GM19043 (cell line): ENCODE measurements around the gene COG5.

Experiments
- ATAC-seq: cut with Tn5 transposase; IDR thresholded peaks from one replicate; pipeline ENCODE4 v1.9.1; 2021; ENCODE audit warnings: low read depth; ENCODE audit not compliant: unreplicated experiment

COG5 gene

DNA sequence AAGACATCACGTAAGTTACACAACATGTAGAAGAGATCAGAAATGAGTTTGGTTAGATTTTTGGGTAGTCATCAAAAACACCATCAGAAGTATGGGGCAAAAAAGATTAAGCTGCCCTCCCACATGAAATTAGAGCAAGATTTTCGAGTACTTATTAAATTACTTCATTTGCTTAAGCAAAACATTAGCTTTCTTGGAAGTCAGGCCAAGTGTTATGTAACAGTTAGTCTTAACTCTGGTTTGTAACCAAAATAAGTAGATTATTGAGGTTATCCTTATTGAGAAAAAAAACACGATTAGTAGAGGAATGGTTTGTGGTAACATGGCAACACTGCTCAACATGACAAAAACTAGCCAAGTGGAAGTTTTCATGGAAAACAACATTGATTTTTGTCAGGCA lies 357.0 kb downstream of the COG5 start:
- no peak for ATAC-seq

DNA sequence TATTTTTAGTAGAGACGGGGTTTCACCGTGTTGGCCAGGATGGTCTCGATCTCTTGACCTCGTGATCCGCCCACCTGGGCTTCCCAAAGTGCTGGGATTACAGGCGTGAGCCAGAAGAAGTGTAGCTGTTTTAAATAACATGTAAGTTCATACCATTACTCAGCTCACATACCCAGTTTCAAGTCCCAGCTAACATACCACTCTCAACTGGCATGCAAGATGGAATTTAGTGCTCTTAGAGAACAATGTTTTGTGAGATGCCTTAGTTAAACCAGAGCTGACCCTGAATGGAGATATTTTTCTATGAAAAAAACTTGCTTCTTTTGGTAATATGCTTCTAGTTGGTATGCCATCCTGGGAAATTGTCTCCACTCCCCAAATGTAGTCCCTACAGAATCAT lies 357.6 kb downstream of the COG5 start:
- no peak for ATAC-seq

DNA sequence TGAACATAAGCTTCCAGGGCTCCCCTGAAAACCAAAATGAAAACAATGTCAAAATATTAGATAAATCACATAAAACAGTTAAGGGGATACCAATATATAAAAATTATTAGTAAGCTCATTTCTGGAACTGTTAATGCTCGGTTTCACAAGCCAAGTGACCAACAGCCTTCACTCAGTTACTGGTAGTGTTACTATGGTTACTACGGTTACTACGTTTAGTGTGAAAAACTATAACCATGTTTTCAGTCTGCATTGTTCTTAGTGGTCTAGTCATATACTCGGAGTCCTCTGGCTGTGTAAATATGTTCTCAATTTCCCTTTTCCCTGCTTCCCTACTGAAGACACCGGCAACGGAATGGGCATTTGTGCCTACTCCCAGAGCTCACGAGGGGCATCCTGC lies 360.1 kb downstream of the COG5 start:
- no peak for ATAC-seq

DNA sequence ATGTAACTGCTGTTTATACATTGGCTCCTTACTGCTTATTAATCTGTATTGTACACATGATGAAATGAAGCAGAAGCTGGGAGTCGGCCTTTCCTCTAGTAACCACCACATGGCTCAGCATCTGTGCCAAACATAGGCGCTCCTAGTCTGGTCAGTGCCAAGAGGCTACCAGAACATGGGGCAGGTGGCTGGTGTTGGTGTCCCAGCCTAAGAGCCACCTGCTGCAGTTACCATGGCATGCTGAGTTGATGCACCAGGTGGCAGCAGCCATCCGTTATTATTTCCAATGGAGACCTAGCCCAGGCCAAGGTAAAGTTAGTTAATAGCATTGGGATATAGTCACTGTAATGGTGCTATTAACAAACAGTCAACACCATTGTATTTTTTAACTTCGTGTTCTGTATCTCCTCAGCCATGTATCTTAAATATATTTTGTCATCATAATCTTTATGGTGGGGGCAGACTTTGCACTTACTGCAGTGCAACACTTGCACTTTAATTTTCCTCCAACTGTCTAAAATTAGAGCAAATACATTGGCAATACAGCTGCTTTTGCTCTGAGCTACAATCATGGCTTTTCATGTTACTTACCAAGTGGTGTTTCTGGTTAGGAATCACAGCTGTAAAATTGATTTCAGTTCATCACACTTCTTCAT lies 361.8 kb downstream of the COG5 start:
- peak; percentile 51 for ATAC-seq

DNA sequence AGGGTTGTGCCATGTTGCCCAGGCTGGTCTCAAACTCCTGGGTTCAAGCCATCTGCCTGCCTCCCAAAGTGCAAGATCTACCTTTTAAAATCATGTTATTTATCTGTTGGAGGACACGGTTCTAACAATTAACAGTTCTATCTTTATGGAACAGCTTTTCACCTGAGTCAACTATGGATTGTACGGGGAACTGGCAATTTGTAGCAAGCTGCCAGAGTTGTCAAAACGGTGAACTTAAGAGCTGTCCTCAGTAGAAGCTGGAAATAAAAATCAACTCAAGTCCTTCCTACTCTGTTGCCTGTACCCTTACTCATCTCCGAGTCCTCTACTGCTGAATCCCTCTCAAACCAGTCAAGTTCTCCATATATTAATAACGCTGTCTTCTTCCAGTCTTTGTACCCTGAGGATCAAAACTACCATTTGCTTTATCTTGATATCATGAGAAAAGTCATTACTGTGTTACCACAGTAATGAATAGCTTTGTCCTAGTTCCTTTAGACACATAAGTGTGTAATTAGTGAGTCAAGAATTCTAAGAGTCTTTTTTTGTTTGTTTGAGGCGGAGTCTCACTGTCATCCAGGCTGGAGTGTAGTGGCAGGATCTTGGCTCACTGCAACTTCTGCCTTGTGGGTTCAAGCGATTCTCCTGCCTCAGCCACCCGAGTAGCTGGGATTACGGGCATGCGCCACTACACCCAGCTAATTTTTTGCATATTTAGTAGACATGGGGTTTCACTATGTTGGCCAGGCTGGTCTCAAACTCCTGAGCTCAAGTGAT lies 366.7 kb downstream of the COG5 start:
- ATAC-seq: no peak

DNA sequence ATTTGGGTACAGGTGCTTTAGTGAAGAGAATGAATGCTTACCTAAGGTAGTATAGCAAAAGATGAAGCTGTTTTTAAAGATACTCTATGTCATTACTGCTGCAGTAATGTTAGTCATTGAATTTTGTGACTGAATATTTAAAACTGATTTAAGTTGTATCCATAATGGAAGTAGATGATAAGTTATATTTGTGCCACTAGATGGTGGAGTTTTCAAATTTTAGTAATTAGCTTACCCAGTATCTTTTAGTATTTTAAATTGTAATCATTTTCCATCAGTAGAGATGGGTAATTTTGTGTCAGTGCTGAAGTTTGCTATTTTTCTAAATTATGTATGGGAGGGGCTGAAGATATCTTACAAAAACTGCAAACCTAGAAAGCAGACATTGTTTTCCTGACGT lies 369.7 kb downstream of the COG5 start:
- no peak for ATAC-seq

DNA sequence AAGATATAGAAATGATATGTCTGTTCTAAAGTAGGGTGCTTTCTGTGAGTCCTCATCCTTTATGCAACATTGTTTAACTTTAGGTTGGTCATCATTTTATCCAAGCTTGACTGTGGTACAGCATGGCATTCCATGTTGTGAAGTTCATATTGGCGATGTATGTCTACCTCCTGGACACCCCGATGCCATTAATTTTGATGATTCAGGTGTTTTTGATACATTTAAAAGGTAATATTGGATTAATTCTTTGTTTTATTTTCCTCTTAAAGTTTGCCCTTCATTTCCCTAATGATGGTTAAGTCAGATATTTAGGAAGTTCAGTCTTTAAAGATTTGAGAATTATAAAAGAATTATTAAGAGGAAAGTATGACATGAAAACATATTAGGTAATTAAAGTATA lies 373.6 kb downstream of the COG5 start:
- ATAC-seq: no peak

DNA sequence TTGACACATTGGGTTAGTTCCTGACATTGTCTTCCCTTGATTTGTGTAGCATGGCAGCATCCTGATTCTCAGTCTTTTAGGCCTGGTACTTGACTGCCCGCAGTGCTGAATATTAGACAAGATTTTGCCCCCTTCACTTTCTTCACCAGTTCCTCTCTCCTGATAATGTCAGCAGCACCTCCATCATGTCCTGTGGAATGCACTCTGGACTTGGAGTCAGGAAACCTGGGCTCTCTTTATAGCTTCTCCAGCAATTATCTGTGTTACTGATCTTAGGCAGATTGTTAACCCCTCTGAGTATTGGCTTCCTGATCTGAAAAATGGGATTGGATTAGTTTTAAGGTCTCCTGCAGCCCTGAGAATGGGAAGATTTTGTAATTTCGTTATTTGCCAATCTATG lies 375.9 kb downstream of the COG5 start:
- no peak for ATAC-seq

DNA sequence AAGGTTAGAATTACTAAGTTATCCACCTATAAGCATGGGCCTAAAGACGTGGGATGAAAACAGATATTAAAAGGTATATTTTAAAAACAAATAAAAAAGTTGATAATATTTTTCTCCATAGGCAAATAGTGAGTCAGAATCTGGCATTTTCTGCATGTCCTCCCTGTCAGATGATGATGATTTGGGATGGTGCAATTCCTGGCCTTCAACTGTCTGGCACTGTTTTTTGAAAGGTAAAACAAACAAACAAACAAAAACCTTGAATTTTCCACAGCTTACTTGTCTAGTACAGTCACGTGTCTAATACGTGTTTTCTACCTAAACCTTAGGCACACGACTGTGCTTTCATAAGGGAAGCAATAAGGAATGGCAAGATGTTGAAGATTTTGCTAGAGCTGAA lies 377.5 kb downstream of the COG5 start:
- no peak for ATAC-seq

DNA sequence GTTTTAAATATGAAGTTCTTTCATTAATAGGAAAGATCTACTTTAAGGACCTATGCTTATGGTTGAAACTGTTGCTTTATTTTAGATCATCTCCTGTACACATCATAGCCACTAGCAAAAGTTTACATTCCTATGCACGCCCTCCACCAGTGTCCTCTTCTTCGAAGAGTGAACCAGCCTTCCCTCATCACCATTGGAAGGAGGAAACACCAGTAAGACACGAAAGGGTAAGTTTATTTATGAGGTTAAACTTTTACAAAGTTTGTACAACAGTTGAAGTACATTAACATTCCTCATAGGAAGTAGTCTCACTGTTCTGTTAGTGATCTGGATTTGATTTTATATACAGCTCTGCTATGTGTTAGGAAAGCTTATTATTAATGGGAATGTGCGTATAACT lies 378.0 kb downstream of the COG5 start:
- no peak for ATAC-seq

DNA sequence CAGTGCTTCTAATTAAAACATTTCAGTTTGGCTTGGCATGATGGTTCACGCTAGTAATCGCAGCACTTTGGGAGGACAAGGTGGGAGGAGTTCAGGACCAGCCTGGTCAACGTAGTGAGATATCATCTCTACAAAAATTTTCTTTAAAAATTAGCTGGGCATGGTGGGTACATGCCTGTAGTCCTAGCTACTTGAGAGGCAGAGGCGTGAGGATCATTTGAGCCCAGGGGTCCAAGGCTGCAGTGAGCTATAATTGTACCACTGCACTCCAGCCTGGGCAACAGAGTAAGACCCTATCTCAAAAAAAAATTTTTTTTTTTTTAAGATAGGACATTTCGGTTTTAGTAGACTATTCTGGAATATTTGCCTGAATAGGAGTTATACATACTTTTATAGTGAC lies 382.5 kb downstream of the COG5 start:
- no peak for ATAC-seq

DNA sequence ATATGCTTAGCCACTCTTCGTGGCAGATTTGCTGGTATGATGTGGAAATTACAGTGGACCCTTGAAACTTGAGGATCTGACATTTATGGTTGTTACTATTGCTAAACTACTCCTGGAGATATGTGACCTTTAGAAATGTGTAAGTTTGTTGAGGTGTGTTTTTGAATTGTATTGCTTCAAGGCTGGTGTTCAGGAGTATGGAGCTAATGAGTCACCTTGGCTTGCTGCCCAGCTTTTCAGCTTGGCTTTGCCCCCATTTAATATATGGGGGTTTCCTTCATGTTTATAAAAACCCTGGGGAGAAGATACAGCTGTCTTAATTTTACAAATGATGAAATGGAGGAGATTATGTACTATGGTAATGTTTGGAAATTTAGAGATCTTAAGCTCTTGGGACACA lies 383.3 kb downstream of the COG5 start:
- no peak for ATAC-seq

DNA sequence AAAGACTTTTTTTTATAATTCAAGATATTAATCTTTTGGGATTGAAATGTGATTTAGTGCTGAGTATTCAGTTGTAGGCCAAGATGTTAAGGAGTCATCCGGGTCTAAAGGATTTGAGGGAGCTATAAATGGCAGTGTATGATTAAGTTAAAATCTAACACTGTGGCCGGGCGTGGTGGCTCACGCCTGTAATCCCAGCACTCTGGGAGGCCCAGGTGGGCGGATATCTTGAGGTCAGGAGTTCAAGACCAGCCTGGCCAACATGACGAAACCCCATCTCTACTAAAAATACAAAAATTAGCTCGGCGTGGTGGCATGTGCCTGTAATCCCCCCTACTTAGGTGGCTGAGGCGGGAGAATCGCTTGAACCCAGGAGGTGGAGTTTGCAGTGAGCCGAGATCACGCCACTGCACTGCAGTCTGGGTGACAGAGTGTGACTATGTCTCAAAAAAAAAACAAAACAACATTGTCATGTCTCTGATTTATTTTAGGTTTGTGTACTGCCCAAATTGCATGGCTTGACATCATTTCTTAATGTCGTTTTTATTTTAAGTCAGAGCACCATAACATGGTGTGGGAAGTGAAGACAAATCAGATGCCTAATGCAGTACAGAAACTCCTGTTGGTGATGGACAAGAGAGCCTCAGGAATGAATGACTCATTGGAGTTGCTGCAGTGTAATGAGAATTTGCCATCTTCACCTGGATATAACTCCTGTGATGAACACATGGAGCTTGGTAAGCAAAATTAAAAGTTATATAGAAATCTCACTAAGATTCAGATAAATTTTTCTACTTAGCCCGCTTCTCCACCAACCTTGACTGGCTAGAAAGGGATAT lies 384.2 kb downstream of the COG5 start:
- no peak for ATAC-seq

DNA sequence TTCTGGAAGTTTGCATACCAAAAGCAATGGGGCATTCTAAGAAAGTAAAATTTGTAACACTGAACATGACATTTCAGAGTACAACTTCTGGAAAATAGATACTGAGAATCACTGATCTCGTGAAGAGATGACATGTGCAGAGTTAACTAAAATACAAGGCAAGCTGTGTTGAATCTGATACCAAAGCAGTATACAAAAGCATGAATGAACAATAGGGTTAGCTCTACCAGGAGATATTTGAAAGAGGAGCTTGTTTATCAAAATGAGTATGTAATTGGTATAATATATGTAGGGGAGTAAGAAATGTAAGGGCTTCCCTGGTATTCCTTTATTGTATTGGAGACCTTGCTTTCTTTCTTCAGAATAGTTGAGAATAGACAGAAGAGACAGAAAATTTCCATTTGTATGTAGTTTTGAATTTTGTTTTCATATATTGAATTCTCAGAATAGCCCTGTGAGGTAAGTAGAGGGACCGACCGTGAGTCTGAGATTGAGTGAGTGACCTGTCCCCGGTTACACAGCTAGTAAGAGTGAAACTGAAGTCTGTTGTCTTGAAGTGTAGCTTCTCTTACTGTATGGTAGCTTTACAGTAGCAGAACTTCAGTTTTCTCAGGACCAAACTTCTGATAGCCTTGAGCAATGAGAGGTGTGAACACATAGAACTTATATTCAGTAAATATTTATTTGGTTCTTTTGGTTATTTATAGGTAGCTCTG lies 389.9 kb downstream of the COG5 start:
- ATAC-seq: peak; percentile 51

DNA sequence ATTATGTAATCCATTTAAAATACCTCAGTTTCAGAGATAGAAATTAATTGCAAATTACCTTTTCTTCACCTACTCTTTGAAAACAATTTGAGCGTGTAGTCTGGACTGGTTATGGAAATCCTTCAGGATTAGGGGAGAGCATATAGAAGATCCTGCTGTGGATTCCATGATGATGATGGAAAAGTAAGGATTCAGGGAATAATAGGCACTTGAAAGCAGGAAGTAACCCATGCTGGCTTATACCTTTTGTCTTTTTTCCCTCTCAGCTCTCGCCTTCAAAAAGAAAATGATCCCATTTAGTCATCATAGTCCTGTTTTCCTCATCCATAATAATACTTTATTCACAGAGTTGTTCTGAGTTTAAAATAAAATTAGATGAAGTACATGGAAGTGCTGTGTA lies 390.5 kb downstream of the COG5 start:
- no peak for ATAC-seq

DNA sequence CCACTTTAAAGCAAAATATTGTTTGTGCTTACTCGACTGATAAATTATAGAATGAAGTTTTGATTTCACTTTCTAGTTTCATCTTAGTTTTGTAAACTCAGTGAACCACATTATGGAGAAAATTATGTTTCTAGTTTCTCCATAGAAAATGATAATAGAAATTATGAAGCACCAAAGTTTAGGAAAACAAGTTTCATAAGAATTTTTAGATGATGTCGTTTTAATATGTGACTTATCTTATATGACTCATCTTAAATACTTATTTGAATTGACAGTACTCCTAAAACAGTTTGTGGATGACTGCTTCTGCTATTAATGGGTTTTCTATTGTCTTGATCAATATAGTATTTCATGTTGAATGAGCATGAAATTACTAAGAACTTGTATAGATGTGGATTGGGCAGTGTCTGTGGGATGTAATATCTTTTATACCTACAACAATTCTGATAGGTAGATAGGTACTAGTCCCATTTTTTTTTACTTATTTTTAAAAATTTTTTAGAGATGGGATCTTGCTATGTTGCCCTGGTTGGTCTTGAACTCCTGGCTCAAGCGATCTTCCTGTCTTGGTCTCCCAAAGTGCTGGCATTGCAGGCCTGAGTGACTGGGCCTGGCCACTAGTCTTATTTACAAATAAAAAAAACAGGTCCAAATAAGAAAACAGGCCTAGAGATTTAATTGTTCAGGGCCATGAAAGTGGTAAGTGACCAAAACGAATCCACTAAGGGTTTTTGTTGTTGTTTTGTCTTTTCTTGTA lies 391.3 kb downstream of the COG5 start:
- no peak for ATAC-seq

DNA sequence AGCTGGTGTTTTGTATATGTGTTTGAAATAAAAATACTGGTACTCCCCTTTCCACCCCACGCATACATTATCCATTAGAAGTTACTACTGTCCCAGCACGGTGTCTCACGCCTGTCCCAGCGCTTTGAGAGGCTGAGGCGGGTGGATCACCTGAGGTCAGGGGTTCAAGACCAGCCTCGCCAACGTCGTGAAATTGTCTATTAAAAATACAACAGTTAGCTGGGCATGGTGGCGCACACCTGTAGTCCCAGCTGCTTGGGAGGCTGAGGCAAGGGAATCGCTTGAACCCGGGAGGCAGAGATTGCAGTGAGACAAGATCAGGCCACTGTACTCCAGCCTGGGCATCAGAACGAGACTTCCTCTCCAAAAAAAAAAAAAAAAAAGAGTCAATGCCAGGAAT lies 392.2 kb downstream of the COG5 start:
- no peak for ATAC-seq

DNA sequence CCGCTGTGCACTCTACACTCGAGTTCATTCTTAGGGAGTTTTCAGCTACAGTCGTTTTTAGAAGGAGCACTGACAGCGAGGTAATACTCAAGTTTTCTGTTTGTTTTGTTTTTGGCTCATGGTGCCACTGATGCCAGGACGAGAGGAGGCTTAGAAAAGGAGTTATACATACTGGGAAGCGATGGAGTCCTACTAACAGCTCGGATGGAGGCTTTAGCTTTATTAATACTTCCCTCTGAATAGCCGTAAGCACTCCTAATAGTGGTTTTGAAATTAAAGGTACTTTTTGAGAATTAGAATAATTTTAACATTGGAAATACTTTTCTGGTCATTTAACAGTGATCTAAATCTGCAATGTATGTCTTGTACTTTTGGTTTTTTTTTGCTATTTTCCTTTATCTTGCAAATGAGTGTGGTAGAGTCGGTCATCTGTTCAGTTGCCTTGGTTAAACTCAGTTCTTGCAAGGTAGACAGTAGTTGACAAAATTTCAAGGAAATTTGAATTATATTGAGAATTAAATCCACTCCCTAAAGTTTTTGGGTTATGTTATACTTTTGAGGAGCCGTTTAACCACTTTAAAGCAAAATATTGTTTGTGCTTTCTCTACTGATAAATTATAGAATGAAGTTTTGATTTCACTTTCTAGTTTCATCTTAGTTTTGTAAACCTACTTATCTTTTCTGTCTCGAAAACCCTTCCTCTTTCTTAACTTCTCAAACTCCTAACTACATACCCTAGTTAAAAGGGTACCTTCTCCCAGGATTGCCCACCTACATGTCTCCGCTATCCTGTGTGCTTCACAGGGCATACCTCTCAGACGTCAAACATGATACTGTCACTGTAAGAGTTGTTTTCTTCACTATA lies 393.4 kb downstream of the COG5 start:
- no peak for ATAC-seq
